Neural progenitor cell (in vitro differentiated cells): Measurements from ENCODE around the gene A1CF. TPM values are rescaled to one million over a fixed set of nuclear protein-coding genes. Genes with fewer than 3 reads are reported as not detected.

Experiments
- DNase-seq: peaks from one replicate; pipeline ENCODE4 v3.0.0-alpha.2; 2016; ENCODE audit warnings: low spot score
- H2AFZ ChIP-seq: fragments of 200-600 bp; sonication (generic); replicated peaks from 2 replicates; pipeline ENCODE4 v1.6.1; 2016; ENCODE audit warnings: antibody characterized with exemption
- H3F3A ChIP-seq: fragments of 200-600 bp; sonication (generic); 2 replicates; pipeline ENCODE4 v1.6.1; 2016; ENCODE audit warnings: antibody characterized with exemption, low read depth
- H3K27ac ChIP-seq: fragments of 200-600 bp; sonication (generic); 2 replicates; pipeline ENCODE4 v1.5.1; 2016; ENCODE audit warnings: mild to moderate bottlenecking
- H3K27me3 ChIP-seq: fragments of 200-600 bp; sonication (generic); 2 replicates; pipeline ENCODE4 v1.6.1; 2016; ENCODE audit warnings: mild to moderate bottlenecking, moderate library complexity
- H3K36me3 ChIP-seq: fragments of 200-600 bp; sonication (generic); 2 replicates; pipeline ENCODE4 v1.5.1; 2016
- H3K4me1 ChIP-seq: fragments of 200-600 bp; sonication (generic); 2 replicates; pipeline ENCODE4 v1.6.1; 2016; ENCODE audit warnings: mixed run types
- H3K4me2 ChIP-seq: fragments of 200-600 bp; sonication (generic); 2 replicates; pipeline ENCODE4 v1.6.1; 2016
- H3K4me3 ChIP-seq: fragments of 200-600 bp; sonication (generic); 2 replicates; pipeline ENCODE4 v1.5.1; 2016
- H3K79me2 ChIP-seq: fragments of 200-600 bp; sonication (generic); 2 replicates; pipeline ENCODE4 v1.6.1; 2016; ENCODE audit warnings: low read depth
- H3K9ac ChIP-seq: fragments of 200-600 bp; sonication (generic); 2 replicates; pipeline ENCODE4 v1.6.1; 2016
- H3K9me3 ChIP-seq: fragments of 200-600 bp; sonication (generic); 2 replicates; pipeline ENCODE4 v1.5.1; 2016; ENCODE audit warnings: low read depth
- H4K20me1 ChIP-seq: fragments of 200-600 bp; sonication (generic); 2 replicates; pipeline ENCODE4 v1.6.1; 2016; ENCODE audit warnings: low read depth
- H3K27ac Mint-ChIP-seq: 3 replicates; pipeline ENCODE4 v1.8.0; 2021; ENCODE audit warnings: mixed read lengths
- H3K27me3 Mint-ChIP-seq: 2 replicates; pipeline ENCODE4 v1.8.0; 2022; ENCODE audit warnings: low read depth, mild to moderate bottlenecking, inconsistent platforms, moderate library complexity, mixed read lengths; ENCODE audit not compliant: insufficient read depth
- H3K36me3 Mint-ChIP-seq: 3 replicates; pipeline ENCODE4 v1.8.0; 2021; ENCODE audit warnings: mixed read lengths
- H3K4me1 Mint-ChIP-seq: 3 replicates; pipeline ENCODE4 v1.8.0; 2021; ENCODE audit warnings: mixed read lengths
- H3K4me3 Mint-ChIP-seq: 3 replicates; pipeline ENCODE4 v1.8.0; 2021; ENCODE audit warnings: mild to moderate bottlenecking, moderate library complexity, mixed read lengths
- H3K9me3 Mint-ChIP-seq: 3 replicates; pipeline ENCODE4 v1.8.0; 2020; ENCODE audit warnings: mixed read lengths
- CTCF ChIP-seq: fragments of 200-600 bp; sonication (generic); IDR thresholded peaks from 2 replicates; pipeline ENCODE4 v1.5.1; 2017; ENCODE audit warnings: antibody characterized with exemption, mild to moderate bottlenecking
- EZH2 ChIP-seq: fragments of 200-600 bp; sonication (generic); IDR thresholded peaks from 2 replicates; pipeline ENCODE4 v1.6.1; 2017; ENCODE audit warnings: antibody characterized with exemption, mild to moderate bottlenecking, moderate library complexity
- EZH2phosphoT487 ChIP-seq: fragments of 200-600 bp; sonication (generic); IDR thresholded peaks from 2 replicates; pipeline ENCODE4 v1.6.1; 2017; ENCODE audit warnings: antibody characterized with exemption
- total RNA-seq: library from RNA; depleted of rRNA; stranded (reverse); fragments of >200 nt; gene quantifications from 2 replicates; pipeline ENCODE4 v1.2.3, GENCODE V29; 2015; ENCODE audit warnings: low replicate concordance

Gene A1CF
- total RNA-seq, 1 donor from 2014 or later: not detected

- Mint-ChIP-seq H3K9me3 (no peaks in the 10 kb centered on the region), H3K36me3 (no peaks in the 10 kb centered on the region), H3K27ac (no peak overlapping the region), H3K27me3 (no peaks in the 10 kb centered on the region), H3K4me1 (no peaks in the 10 kb centered on the region), H3K4me3 (no peak overlapping the region)
- TF ChIP-seq EZH2: no peak
- no peak for TF ChIP-seq EZH2phosphoT487
- TF ChIP-seq CTCF: no peak
- Histone ChIP-seq H3K36me3 (no peaks in the 10 kb centered on the region), H3K9ac (no peak overlapping the region), H3K4me3 (no peak overlapping the region), H3K27ac (no peak overlapping the region), H3K27me3 (no peaks in the 10 kb centered on the region), H2AFZ (peak overlapping the region; percentile 86), H3K79me2 (no peaks in the 10 kb centered on the region), H4K20me1 (no peaks in the 10 kb centered on the region), H3F3A (peaks cover 6% of the 10 kb centered on the region), H3K9me3 (no peaks in the 10 kb centered on the region), H3K4me2 (no peak overlapping the region), H3K4me1 (no peaks in the 10 kb centered on the region)
- no peak for DNase-seq
Measured at GRCh38 chr10:50866317-50866716, 19.1 kb downstream of the A1CF start.

- H3K27ac Mint-ChIP-seq: no peak overlapping the region
- no peaks in the 10 kb centered on the region for H4K20me1 ChIP-seq
- no peak overlapping the region for H3K4me3 ChIP-seq
- H3K9ac ChIP-seq: no peak overlapping the region
- H3K9me3 ChIP-seq: no peaks in the 10 kb centered on the region
- H3K27me3 Mint-ChIP-seq: no peaks in the 10 kb centered on the region
- peaks cover 2% of the 10 kb centered on the region for H3K4me1 Mint-ChIP-seq
- no peak overlapping the region for H3K4me3 Mint-ChIP-seq
- no peaks in the 10 kb centered on the region for H3K36me3 ChIP-seq
- H3K27me3 ChIP-seq: no peaks in the 10 kb centered on the region
- no peaks in the 10 kb centered on the region for H3K79me2 ChIP-seq
- DNase-seq: no peak
- H2AFZ ChIP-seq: peak overlapping the region; percentile 55
- no peak overlapping the region for H3K27ac ChIP-seq
- H3F3A ChIP-seq: peaks cover 27% of the 10 kb centered on the region
- no peaks in the 10 kb centered on the region for H3K9me3 Mint-ChIP-seq
- H3K4me1 ChIP-seq: peaks cover 9% of the 10 kb centered on the region
- no peak for TF ChIP-seq EZH2
- TF ChIP-seq CTCF: no peak
- no peak for TF ChIP-seq EZH2phosphoT487
- no peaks in the 10 kb centered on the region for H3K36me3 Mint-ChIP-seq
- H3K4me2 ChIP-seq: no peak overlapping the region
Measured at GRCh38 chr10:50862719-50863118, 22.7 kb downstream of the A1CF start.

GRCh38 chr10:50861370-50861769 lies 24.1 kb downstream of the A1CF start:
- Histone ChIP-seq H3F3A (peaks cover 33% of the 10 kb centered on the region), H3K79me2 (no peaks in the 10 kb centered on the region), H3K27ac (no peak overlapping the region), H3K27me3 (no peaks in the 10 kb centered on the region), H3K4me2 (no peak overlapping the region), H2AFZ (no peak overlapping the region), H3K9me3 (no peaks in the 10 kb centered on the region), H3K4me1 (peaks cover 19% of the 10 kb centered on the region), H3K4me3 (no peak overlapping the region), H3K36me3 (no peaks in the 10 kb centered on the region), H3K9ac (no peak overlapping the region), H4K20me1 (no peaks in the 10 kb centered on the region)
- Mint-ChIP-seq H3K4me1 (peaks cover 8% of the 10 kb centered on the region), H3K36me3 (no peaks in the 10 kb centered on the region), H3K4me3 (no peak overlapping the region), H3K27ac (no peak overlapping the region), H3K27me3 (no peaks in the 10 kb centered on the region), H3K9me3 (no peaks in the 10 kb centered on the region)
- TF ChIP-seq EZH2 (no peak), CTCF (no peak), EZH2phosphoT487 (no peak)
- no peak for DNase-seq
